ENCODE results near the gene RYR2. TPM values are rescaled to one million over a fixed set of nuclear protein-coding genes. Genes with fewer than 3 reads are reported as not detected.

The RYR2 gene
- total RNA-seq, 1 donor from 2014 or later = not detected

GRCh38 chr1:237341391-237341790 lies 299.4 kb downstream of the RYR2 start:
- no peaks in the 10 kb centered on the region for H3K36me3 ChIP-seq (ENCODE audit: control insufficient read depth, insufficient read depth, low read length)
- H3K4me3 ChIP-seq (ENCODE audit: low read depth, low read length) = no peak overlapping the region
- DNase-seq (ENCODE audit: low read depth) = no peak
- TF ChIP-seq CTCF (IDR thresholded peaks at IDR 0.05; ENCODE audit: insufficient read depth, low read length, poor library complexity, severe bottlenecking) = no peak
- no peaks in the 10 kb centered on the region for H3K27me3 ChIP-seq (ENCODE audit: control insufficient read depth, insufficient read depth, low read length)

- no peak for TF ChIP-seq CTCF (IDR thresholded peaks at IDR 0.05; ENCODE audit: insufficient read depth, low read length, poor library complexity, severe bottlenecking)
- H3K36me3 ChIP-seq (ENCODE audit: control insufficient read depth, insufficient read depth, low read length) = no peaks in the 10 kb centered on the region
- DNase-seq (ENCODE audit: low read depth) = no peak
- H3K4me3 ChIP-seq (ENCODE audit: low read depth, low read length) = no peak overlapping the region
- no peaks in the 10 kb centered on the region for H3K27me3 ChIP-seq (ENCODE audit: control insufficient read depth, insufficient read depth, low read length)
Observed at GRCh38 chr1:237342730-237343129, 300.7 kb downstream of the RYR2 start.

- Histone ChIP-seq H3K4me3 (ENCODE audit: low read depth, low read length) (no peak overlapping the region), H3K36me3 (ENCODE audit: control insufficient read depth, insufficient read depth, low read length) (no peaks in the 10 kb centered on the region), H3K27me3 (ENCODE audit: control insufficient read depth, insufficient read depth, low read length) (no peaks in the 10 kb centered on the region)
- DNase-seq (ENCODE audit: low read depth) = no peak
- no peak for TF ChIP-seq CTCF (IDR thresholded peaks at IDR 0.05; ENCODE audit: insufficient read depth, low read length, poor library complexity, severe bottlenecking)
Observed at GRCh38 chr1:237352747-237353146, 310.8 kb downstream of the RYR2 start.

- no peaks in the 10 kb centered on the region for H3K36me3 ChIP-seq (ENCODE audit: control insufficient read depth, insufficient read depth, low read length)
- no peak for DNase-seq (ENCODE audit: low read depth)
Observed at GRCh38 chr1:237353918-237354317, 311.9 kb downstream of the RYR2 start.

GRCh38 chr1:237355022-237355421 lies 313.0 kb downstream of the RYR2 start:
- H3K4me3 ChIP-seq (ENCODE audit: low read depth, low read length) = no peak overlapping the region
- no peaks in the 10 kb centered on the region for H3K36me3 ChIP-seq (ENCODE audit: control insufficient read depth, insufficient read depth, low read length)
- no peaks in the 10 kb centered on the region for H3K27me3 ChIP-seq (ENCODE audit: control insufficient read depth, insufficient read depth, low read length)
- no peak for TF ChIP-seq CTCF (IDR thresholded peaks at IDR 0.05; ENCODE audit: insufficient read depth, low read length, poor library complexity, severe bottlenecking)
- no peak for DNase-seq (ENCODE audit: low read depth)

More at GRCh38 chr1:237353918-237354317, 311.9 kb downstream of the RYR2 start:
- no peak overlapping the region for H3K4me3 ChIP-seq (ENCODE audit: low read depth, low read length)
- no peak for TF ChIP-seq CTCF (IDR thresholded peaks at IDR 0.05; ENCODE audit: insufficient read depth, low read length, poor library complexity, severe bottlenecking)
- no peaks in the 10 kb centered on the region for H3K27me3 ChIP-seq (ENCODE audit: control insufficient read depth, insufficient read depth, low read length)

- Histone ChIP-seq H3K36me3 (ENCODE audit: control insufficient read depth, insufficient read depth, low read length) (no peaks in the 10 kb centered on the region), H3K4me3 (ENCODE audit: low read depth, low read length) (no peak overlapping the region), H3K27me3 (ENCODE audit: control insufficient read depth, insufficient read depth, low read length) (no peaks in the 10 kb centered on the region)
- DNase-seq (ENCODE audit: low read depth) = no peak
- no peak for TF ChIP-seq CTCF (IDR thresholded peaks at IDR 0.05; ENCODE audit: insufficient read depth, low read length, poor library complexity, severe bottlenecking)
Observed at GRCh38 chr1:237358555-237358954, 316.6 kb downstream of the RYR2 start.
